Cerebellar nuclear complex (tissue), 1 donor: ENCODE results near the gene C19orf85.
"Not testable (repeated sequence)": the region's sequence is repeated elsewhere in the genome, so short reads cannot be mapped to it uniquely, and the experiment has no call there.

ENCODE experiments used
- DNase-seq, 2 experiments: peaks; one replicate each; lab custom pipeline; 2025; lab: John Stamatoyannopoulos, UW

Gene C19orf85

DNA sequence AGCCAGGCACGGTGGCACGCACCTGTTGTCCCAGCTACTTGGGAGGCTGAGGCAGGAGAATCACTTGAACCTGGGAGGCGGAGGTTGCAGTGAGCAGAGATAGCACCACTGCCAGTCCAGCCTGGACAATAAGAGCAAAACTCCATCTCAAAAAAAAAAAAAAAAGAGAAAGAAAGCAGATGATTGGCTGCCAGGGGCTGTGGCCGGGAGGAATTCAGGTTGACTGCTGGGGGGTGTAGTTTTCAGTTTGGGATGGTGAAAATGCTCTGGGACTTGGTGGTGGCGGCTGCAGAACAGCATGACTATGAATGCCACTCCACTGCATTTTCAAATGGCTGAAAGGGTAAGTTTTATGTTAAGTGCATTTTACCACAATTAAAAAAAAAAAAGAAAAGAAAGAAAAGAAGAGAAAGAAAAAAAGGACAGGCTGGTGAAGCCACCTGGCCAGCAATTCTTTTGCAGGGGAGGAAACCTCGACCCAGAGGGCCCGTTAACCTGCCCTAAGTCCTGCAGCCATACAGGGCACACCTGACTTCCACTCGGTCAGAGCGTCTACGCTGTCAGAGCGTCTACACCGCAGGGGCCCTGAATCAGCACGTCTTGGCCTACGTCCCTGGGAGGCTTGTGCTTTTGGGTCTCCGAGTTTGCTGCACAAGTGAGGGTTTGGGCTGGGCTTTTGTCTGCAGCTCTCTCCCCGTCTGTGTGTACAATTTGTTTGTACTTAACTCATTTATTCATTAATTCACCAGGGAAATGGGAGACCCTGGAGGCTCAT lies 6.7 kb downstream of the C19orf85 start:
- no peak for DNase-seq

DNA sequence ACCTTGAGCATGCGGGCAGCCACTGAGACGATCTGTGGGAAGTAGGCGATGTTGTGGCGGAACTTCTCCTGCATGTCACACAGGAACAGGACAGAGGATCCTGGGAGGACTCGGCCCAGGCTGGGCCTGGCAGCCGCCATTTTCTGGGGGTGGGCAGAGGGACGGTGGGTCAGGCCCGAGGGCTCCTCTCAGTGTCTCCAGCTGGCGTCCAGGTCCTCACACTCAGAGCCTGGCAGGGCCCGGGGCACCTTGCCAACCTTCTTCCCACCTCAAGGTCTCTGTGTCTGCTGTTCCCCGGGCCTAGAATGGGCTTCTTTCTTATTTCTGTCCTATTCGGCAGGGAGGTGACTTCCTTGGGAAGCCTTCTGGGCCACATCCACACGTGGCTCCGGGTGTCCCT lies 8.2 kb downstream of the C19orf85 start:
- no peak for DNase-seq

DNA sequence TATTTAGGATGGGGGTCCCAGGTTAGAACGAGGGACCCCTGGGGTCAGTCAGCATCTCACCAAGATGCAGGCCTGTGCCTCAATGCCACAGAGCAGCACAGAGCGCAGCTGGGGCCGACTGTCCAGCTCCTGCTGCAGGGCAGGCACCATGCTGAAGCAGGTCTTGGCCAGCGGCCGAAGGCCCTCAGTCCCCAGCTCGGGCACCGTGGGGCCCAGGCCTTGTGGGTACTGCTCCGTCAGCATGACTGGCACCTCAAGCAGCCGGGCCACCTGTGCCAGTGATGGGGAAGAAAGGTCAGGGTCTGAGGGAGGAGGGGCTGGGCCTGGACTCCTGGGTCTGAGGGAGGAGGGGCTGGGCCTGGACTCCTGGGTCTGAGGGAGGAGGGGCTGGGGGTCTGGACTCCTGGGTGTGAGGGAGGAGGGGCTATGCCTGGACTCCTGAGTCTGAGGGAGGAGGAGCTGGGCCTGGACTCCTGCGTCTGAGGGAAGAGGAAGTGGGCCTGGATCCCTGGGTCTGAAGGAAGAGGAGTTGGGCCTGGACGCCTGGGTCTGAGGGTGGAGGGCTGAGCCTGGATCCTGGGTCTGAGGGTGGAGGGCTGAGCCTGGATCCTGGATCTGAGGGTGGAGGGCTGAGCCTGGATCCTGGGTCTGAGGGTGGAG lies 8.8 kb downstream of the C19orf85 start:
- no peak for DNase-seq

DNA sequence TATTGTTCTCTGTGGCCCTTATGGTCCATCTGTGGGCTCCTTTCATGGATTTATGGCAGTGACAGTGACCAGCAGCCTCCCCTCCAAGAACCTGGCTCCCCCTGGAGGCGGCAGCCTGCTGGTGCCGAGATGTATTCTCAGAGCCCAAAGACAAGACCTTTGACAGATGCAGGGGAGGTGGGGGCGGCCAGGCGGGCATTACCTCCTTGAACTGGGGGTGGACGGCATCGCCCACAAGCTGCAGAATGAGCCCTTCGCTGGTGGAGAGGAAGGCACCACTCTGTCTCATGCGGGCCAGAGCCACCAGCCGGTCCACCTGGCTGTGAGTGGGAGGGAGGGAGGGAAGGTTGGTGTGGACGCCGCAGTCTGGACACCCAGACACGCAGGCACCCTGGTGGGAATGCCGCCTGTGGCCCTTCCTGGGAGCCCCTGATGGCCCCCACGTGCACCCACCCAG lies 9.7 kb downstream of the C19orf85 start:
- DNase-seq, result no peak

- no peak for DNase-seq
Observed at GRCh38 chr19:55453511-55454260, 10.9 kb downstream of the C19orf85 start.

DNA sequence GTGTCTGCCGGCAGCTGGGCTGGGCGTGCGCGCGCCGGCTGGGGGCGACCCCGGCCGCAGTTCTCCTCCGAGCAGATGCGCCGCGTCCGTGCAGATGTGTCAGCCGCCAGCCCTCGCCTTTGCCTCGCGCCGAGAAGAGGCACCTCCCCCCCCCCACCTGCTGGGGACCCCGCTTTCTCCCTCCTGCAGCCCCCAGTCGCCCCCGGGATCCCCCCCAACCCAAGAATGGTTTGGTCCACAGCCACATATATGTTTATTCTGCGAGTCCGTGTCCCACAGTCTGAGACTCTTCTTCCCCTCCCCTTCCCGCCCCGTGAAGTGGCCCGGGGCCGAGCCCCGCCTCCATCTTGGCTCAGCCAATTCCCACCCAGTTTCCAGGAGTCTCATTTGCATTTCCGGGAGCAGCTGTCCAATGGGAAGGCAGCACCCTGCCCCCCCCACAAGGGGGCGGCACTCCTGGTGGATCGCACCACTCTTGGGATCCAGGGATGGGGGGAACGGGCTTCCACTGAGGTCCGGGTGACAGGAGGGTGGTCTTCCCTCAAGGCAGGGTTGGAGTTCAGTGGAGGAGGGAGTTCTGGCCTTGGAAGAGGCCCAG lies 11.7 kb downstream of the C19orf85 start:
- DNase-seq, result peak; percentile 75 to 89

- no peak for DNase-seq
Observed at GRCh38 chr19:55451965-55452748, 12.4 kb downstream of the C19orf85 start.

- DNase-seq, result no peak
Observed at GRCh38 chr19:55451163-55451964, 13.2 kb downstream of the C19orf85 start.

DNA sequence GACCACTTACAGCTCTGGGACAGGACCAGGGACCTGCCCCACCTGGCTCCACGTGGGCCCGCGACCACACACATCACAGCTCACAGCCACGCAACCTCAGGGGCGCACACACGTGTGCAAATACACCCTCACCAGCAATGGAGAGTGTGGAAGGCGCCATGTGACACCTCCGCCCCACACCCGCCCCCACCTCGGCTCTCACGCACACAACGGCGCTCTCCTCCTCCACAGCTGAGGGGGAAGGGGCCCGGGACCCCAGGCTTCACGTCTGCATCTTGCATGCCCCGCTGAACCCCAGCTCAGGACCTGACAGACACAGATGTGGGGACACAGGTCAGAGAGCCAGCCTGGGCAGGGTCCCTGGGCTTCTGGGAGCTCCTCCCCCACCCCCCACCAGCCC lies 15.1 kb downstream of the C19orf85 start:
- DNase-seq, result no peak

GRCh38 chr19:55448175-55448490 lies 16.4 kb downstream of the C19orf85 start:
- DNase-seq, result not testable (repeated sequence)

DNA sequence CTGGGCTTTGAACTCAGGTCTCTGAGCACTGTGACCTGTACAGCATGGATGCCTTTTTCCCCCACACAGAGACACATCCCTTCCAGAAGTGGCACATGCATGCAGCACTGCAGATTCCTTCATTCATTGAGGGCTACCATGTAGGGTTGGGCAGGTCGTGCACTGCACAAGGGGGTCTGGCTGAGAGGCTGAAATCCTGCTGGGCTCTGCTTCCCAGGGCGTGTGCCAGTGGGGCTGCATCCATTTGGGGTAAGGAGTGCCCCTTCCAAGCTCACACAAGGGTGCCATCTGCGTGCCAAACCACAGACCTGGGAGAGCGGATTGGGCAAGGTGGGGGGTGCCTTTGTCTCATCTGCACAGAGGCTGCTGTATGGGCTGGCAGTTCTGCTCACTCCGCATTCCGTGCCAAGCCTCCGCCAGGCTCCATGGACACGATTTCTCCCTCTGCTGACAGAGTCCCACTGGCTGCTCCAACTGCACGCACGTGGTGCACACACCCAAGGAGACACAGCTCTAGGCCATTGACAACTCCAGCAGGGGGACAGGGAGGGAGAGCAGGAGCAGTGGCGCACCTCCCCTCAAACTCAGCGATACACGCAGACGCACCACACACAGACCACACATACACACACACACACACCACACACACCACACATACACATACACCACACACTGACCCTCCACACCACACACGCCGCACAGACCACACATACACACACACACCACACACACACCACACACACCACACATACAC lies 17.0 kb downstream of the C19orf85 start:
- no peak for DNase-seq

DNA sequence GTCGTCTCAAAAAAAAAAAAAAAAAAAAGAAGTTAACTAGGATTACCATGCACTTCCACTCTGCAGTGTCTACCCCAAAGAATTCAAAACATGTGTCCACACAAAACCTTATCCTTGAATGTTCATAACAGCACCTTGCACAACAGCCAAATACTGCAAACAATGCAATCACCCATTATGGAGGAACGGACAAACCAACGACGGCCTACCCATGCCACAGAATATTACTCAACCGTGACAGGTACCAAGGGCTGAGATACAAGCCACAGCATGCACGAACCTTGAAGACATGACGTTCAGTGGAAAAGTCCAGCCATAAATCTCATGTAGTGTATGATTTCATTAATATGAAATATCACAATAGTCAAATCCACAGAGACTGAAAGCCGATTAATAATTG lies 18.5 kb downstream of the C19orf85 start:
- no peak for DNase-seq

- no peak for DNase-seq
Observed at GRCh38 chr19:55444646-55445045, 19.9 kb downstream of the C19orf85 start.

DNA sequence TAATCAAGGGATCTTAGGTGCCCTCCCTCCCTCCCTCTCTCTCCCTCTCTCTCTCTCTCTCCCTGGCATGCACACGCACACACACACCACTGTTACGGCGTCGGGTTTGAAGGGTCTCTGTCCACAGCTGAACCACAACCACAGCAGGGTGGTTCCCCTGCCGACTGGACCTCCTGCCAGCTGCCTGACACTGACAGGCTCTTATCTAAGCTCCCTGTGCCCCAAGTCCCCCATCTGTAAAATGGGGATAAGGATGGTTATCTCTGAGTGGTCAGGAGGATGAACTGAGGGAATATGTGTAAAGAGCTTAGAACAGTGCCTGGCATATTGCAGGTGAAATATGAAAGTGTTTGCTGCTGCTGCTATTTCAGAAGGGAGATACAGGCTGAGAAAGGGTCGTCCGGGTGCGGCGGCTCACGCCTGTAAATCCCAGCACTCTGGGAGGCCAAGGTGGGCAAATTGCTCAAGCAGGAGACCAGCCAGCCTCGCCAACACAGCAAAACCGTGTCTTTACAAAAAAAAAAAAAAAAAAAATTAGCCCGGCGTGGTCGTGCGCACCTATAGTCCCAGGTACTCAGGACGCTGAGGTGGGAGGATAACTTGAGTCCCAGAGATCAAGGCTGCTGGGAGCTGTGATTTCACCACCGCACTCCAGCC lies 20.6 kb downstream of the C19orf85 start:
- DNase-seq, result no peak

DNA sequence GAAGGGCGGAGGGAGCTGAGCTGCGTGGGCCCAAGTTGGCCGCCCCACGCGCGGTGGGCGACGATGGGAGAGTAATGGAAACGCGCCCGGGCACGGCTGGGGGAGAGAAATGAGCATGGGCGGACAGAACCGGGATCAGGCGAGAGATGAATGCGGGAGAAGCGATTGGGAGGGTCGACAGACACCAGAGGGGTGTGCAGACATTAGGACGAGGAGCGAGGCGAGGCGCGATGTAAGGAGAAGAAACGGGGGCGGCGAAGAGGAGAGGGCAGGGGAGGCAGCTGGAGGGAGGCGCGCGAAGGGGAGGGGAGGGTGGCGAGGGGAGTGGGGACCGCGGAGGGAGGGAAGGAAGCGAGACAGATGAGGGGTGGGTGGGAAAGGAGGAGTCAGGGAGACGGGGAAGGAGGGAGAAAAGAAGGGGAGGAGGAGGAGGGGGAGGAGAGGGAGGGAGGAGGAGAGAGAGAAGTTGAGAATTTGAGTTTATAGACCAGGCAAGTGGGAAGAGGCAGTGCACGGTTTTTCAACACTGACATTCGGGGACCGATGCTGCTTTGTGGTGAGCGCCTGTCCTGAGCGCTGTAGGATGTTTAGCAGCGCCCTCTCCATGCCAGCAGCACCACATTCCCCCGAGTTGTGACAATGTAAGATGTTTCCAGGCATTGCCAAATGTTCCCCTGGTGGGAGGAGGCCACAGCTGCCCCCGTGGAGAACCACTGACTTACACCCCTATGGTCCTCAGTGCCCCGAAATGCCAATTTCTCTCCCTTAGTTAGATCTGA lies 21.3 kb downstream of the C19orf85 start, which contains the start of gene SHISA7:
Gene SHISA7, minus strand, starts transcription at position 256 of the 779 bp plus-strand sequence. CDS start 437 bp downstream, outside the sequence.
- DNase-seq, result no peak

GRCh38 chr19:55442372-55442961 lies 22.1 kb downstream of the C19orf85 start:
- no peak for DNase-seq

DNA sequence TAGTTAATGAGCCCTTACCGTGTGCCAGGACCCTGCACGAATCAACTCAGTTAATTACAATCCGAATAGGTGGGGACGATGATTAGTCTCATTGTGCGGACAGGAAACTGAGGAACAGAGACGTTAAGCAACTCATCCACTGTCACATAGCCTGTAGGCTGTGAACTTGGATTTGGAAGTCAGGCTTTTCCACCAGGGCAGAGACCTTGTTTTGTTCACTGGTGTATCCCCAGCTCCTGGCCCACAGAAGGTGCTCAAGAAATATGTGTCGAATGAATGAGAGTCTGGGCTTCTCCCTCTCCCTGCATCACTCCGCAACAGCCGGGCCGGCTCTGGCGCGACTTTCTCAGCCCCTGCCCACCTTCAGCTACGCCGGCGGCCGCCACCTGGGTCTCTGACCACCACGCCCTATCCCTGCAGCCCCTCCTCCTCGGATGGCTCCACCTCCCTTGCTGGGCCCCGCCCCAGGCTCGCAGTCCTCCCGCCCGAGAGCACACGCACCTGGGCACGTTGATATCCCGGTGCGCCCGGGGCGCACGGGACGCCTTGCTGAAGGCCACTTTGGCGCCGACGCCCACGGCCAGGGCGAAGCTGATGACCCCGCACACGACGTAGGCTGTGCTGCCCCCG lies 22.7 kb downstream of the C19orf85 start:
- DNase-seq, result no peak

GRCh38 chr19:55441319-55441691 lies 23.2 kb downstream of the C19orf85 start:
- DNase-seq, result no peak
